HG02610 (cell line): ENCODE results near the gene C11orf98.
"Not testable (repeated sequence)": the region's sequence is repeated elsewhere in the genome, so short reads cannot be mapped to it uniquely, and the experiment has no call there.

Source experiments
- ATAC-seq: cut with Tn5 transposase; IDR thresholded peaks from one replicate; pipeline ENCODE4 v1.9.1; 2021; ENCODE audit warnings: mild to moderate bottlenecking, moderate library complexity; ENCODE audit not compliant: unreplicated experiment

C11orf98 gene

GRCh38 chr11:62687508-62688396 is 22.7 kb upstream of the C11orf98 start:
- no peak for ATAC-seq

- no peak for ATAC-seq
Measured at GRCh38 chr11:62682518-62682917, 17.5 kb upstream of the C11orf98 start.

GRCh38 chr11:62680825-62681240 is 15.8 kb upstream of the C11orf98 start:
- no peak for ATAC-seq

- peak; percentile 65 for ATAC-seq
Measured at GRCh38 chr11:62678770-62679696, 14.0 kb upstream of the C11orf98 start, which contains the start of gene UBXN1. Gene UBXN1 (minus strand): TSS chr11:62679073. CDS start chr11:62678923, 150 bp downstream.

GRCh38 chr11:62678433-62678769 is 13.4 kb upstream of the C11orf98 start:
- no peak for ATAC-seq

GRCh38 chr11:62677714-62678113 is 12.7 kb upstream of the C11orf98 start:
- ATAC-seq, result no peak

- ATAC-seq, result no peak
Measured at GRCh38 chr11:62677156-62677555, 12.1 kb upstream of the C11orf98 start.

- ATAC-seq, result no peak
Measured at GRCh38 chr11:62676698-62677097, 11.7 kb upstream of the C11orf98 start.

- not testable (repeated sequence) for ATAC-seq
Measured at GRCh38 chr11:62675415-62675814, 10.4 kb upstream of the C11orf98 start.

- ATAC-seq, result no peak
Measured at GRCh38 chr11:62673196-62673525, 8.2 kb upstream of the C11orf98 start.

- ATAC-seq, result peak; percentile 56
Measured at GRCh38 chr11:62671608-62672389, 6.8 kb upstream of the C11orf98 start, which contains the start of the genes LBHD1 and UQCC3. Gene LBHD1 (minus strand): TSS chr11:62672267. CDS start chr11:62670031, 2,236 bp downstream. Gene UQCC3 (plus strand): TSS chr11:62671673. CDS start chr11:62671746, 73 bp downstream.

GRCh38 chr11:62671236-62671607 is 6.2 kb upstream of the C11orf98 start:
- no peak for ATAC-seq

GRCh38 chr11:62669420-62670161 is 4.6 kb upstream of the C11orf98 start:
- ATAC-seq, result no peak

GRCh38 chr11:62667460-62667859 is 2.5 kb upstream of the C11orf98 start:
- no peak for ATAC-seq

GRCh38 chr11:62666259-62666926 is 1.4 kb upstream of the C11orf98 start:
- no peak for ATAC-seq

- peak; percentile 20 for ATAC-seq
Measured at GRCh38 chr11:62665599-62666258, 719 bp upstream of the C11orf98 start.

GRCh38 chr11:62664405-62665074 is 470 bp downstream of the C11orf98 start:
- peak; percentile 24 for ATAC-seq

- ATAC-seq, result no peak
Measured at GRCh38 chr11:62656796-62657429, 8.1 kb downstream of the C11orf98 start.
